Measurements from ENCODE around the gene SMOC2. TPM values are rescaled to one million over a fixed set of nuclear protein-coding genes. Genes with fewer than 3 reads are reported as not detected.
"Not testable (repeated sequence)": the region's sequence is repeated elsewhere in the genome, so short reads cannot be mapped to it uniquely, and the experiment has no call there.

Gene SMOC2
- total and polyA plus RNA-seq, 4 donors, result 203 to 369 (median 266) TPM

GRCh38 chr6:168607272-168608112 is 166.5 kb downstream of the SMOC2 start:
- intact Hi-C loops (cut with DNase I), result no loop called here
- H3K27ac ChIP-seq (ENCODE audit: low read depth in 1 of 2, low read length in 2 of 2), result no peak overlapping the region
- 49 to 62% methylated on average over 15 of the region's 15 CpGs for WGBS, 2 donors
- H3K9me3 ChIP-seq (ENCODE audit: control insufficient read depth, low read length), result no peaks in the 10 kb centered on the region
- H3K4me1 ChIP-seq (ENCODE audit: control insufficient read depth in 1 of 2, insufficient read depth in 2 of 2, low read length in 2 of 2), result no peaks in the 10 kb centered on the region
- H3K27me3 ChIP-seq (ENCODE audit: control insufficient read depth in 1 of 2, insufficient read depth in 2 of 2, low read length in 1 of 2), result no peaks in the 10 kb centered on the region
- ATAC-seq (ENCODE audit: low FRiP score) (no peak), DNase-seq (peak in 1 of 2 donors; percentile 43)
- H3K36me3 ChIP-seq (ENCODE audit: control insufficient read depth in 1 of 2, insufficient read depth in 2 of 2, low read length in 1 of 2), result peaks cover 0 to 2% of the 10 kb centered on the region in 2 donors
- no peak overlapping the region for H3K4me3 ChIP-seq (ENCODE audit: low read length in 2 of 2)

GRCh38 chr6:168608113-168608400 is 167.1 kb downstream of the SMOC2 start:
- intact Hi-C loops (cut with DNase I), result no loop called here
- H3K9me3 ChIP-seq (ENCODE audit: control insufficient read depth, low read length), result no peaks in the 10 kb centered on the region
- no peak for ATAC-seq (ENCODE audit: low FRiP score)
- peaks cover 0 to 2% of the 10 kb centered on the region in 2 donors for H3K36me3 ChIP-seq (ENCODE audit: control insufficient read depth in 1 of 2, insufficient read depth in 2 of 2, low read length in 1 of 2)
- 77 to 86% methylated on average over 10 to 11 of the region's 11 CpGs for WGBS, 2 donors
- DNase-seq, result peak in 1 of 2 donors; percentile 58
- no peak overlapping the region for H3K4me3 ChIP-seq (ENCODE audit: low read length in 2 of 2)
- H3K4me1 ChIP-seq (ENCODE audit: control insufficient read depth in 1 of 2, insufficient read depth in 2 of 2, low read length in 2 of 2), result no peaks in the 10 kb centered on the region
- H3K27ac ChIP-seq (ENCODE audit: low read depth in 1 of 2, low read length in 2 of 2), result no peak overlapping the region
- no peaks in the 10 kb centered on the region for H3K27me3 ChIP-seq (ENCODE audit: control insufficient read depth in 1 of 2, insufficient read depth in 2 of 2, low read length in 1 of 2)

GRCh38 chr6:168609026-168609685 is 168.2 kb downstream of the SMOC2 start:
- Histone ChIP-seq H3K9me3 (ENCODE audit: control insufficient read depth, low read length) (no peaks in the 10 kb centered on the region), H3K4me3 (ENCODE audit: low read length in 2 of 2) (no peak overlapping the region), H3K27ac (ENCODE audit: low read depth in 1 of 2, low read length in 2 of 2) (no peak overlapping the region), H3K36me3 (ENCODE audit: control insufficient read depth in 1 of 2, insufficient read depth in 2 of 2, low read length in 1 of 2) (peaks cover 0 to 2% of the 10 kb centered on the region in 2 donors), H3K4me1 (ENCODE audit: control insufficient read depth in 1 of 2, insufficient read depth in 2 of 2, low read length in 2 of 2) (no peaks in the 10 kb centered on the region), H3K27me3 (ENCODE audit: control insufficient read depth in 1 of 2, insufficient read depth in 2 of 2, low read length in 1 of 2) (no peaks in the 10 kb centered on the region)
- DNase-seq, result no peak
- WGBS, 2 donors, result 79 to 80% methylated on average over 13 of the region's 13 CpGs
- intact Hi-C loops (cut with DNase I), result no loop called here
- ATAC-seq (ENCODE audit: low FRiP score), result no peak

- DNase-seq (peak in 1 of 2 donors; percentile 10), ATAC-seq (ENCODE audit: low FRiP score) (no peak)
- WGBS, 2 donors, result 88 to 89% methylated on average over 9 of the region's 9 CpGs
- Histone ChIP-seq H3K36me3 (ENCODE audit: control insufficient read depth in 1 of 2, insufficient read depth in 2 of 2, low read length in 1 of 2) (peaks cover 0 to 2% of the 10 kb centered on the region in 2 donors), H3K9me3 (ENCODE audit: control insufficient read depth, low read length) (no peaks in the 10 kb centered on the region), H3K27me3 (ENCODE audit: control insufficient read depth in 1 of 2, insufficient read depth in 2 of 2, low read length in 1 of 2) (no peaks in the 10 kb centered on the region), H3K4me1 (ENCODE audit: control insufficient read depth in 1 of 2, insufficient read depth in 2 of 2, low read length in 2 of 2) (no peaks in the 10 kb centered on the region), H3K27ac (ENCODE audit: low read depth in 1 of 2, low read length in 2 of 2) (no peak overlapping the region), H3K4me3 (ENCODE audit: low read length in 2 of 2) (no peak overlapping the region)
- intact Hi-C loops (cut with DNase I), result no loop called here
These were observed 169.0 kb downstream of the SMOC2 start for GRCh38 chr6:168609914-168610490.

- H3K4me1 ChIP-seq (ENCODE audit: control insufficient read depth in 1 of 2, insufficient read depth in 2 of 2, low read length in 2 of 2); H3K9me3 ChIP-seq (ENCODE audit: control insufficient read depth, low read length); H3K36me3 ChIP-seq (ENCODE audit: control insufficient read depth in 1 of 2, insufficient read depth in 2 of 2, low read length in 1 of 2); H3K4me3 ChIP-seq (ENCODE audit: low read length in 2 of 2); intact Hi-C loops (cut with DNase I); H3K27ac ChIP-seq (ENCODE audit: low read depth in 1 of 2, low read length in 2 of 2); ATAC-seq (ENCODE audit: low FRiP score); H3K27me3 ChIP-seq (ENCODE audit: control insufficient read depth in 1 of 2, insufficient read depth in 2 of 2, low read length in 1 of 2): not testable (repeated sequence)
- WGBS, 2 donors, result 85 to 92% methylated on average over 7 to 12 of the region's 12 CpGs
- peak in 1 of 2 donors; percentile 56 for DNase-seq
These were observed 170.0 kb downstream of the SMOC2 start for GRCh38 chr6:168610966-168611365.

GRCh38 chr6:168611691-168612090 is 170.7 kb downstream of the SMOC2 start:
- no peak overlapping the region for H3K27ac ChIP-seq (ENCODE audit: low read depth in 1 of 2, low read length in 2 of 2)
- WGBS, 2 donors, result 91 to 95% methylated on average over 13 to 14 of the region's 14 CpGs
- DNase-seq, result peak in 1 of 2 donors; percentile 68

GRCh38 chr6:168612586-168612985 is 171.6 kb downstream of the SMOC2 start:
- DNase-seq (peak in 1 of 2 donors; percentile 64), ATAC-seq (ENCODE audit: low FRiP score) (no peak)
- H3K36me3 ChIP-seq (ENCODE audit: control insufficient read depth in 1 of 2, insufficient read depth in 2 of 2, low read length in 1 of 2), result peaks cover 0 to 2% of the 10 kb centered on the region in 2 donors
- H3K27ac ChIP-seq (ENCODE audit: low read depth in 1 of 2, low read length in 2 of 2), result no peak overlapping the region
- no peaks in the 10 kb centered on the region for H3K9me3 ChIP-seq (ENCODE audit: control insufficient read depth, low read length)
- WGBS, 2 donors, result 97 to 98% methylated on average over 13 of the region's 13 CpGs
- H3K4me1 ChIP-seq (ENCODE audit: control insufficient read depth in 1 of 2, insufficient read depth in 2 of 2, low read length in 2 of 2), result no peaks in the 10 kb centered on the region
- H3K27me3 ChIP-seq (ENCODE audit: control insufficient read depth in 1 of 2, insufficient read depth in 2 of 2, low read length in 1 of 2), result no peaks in the 10 kb centered on the region
- H3K4me3 ChIP-seq (ENCODE audit: low read length in 2 of 2), result no peak overlapping the region
- intact Hi-C loops (cut with DNase I), result no loop called here

More at GRCh38 chr6:168611691-168612090, 170.7 kb downstream of the SMOC2 start:
- intact Hi-C loops (cut with DNase I), result no loop called here
- Histone ChIP-seq H3K4me1 (ENCODE audit: control insufficient read depth in 1 of 2, insufficient read depth in 2 of 2, low read length in 2 of 2) (no peaks in the 10 kb centered on the region), H3K9me3 (ENCODE audit: control insufficient read depth, low read length) (no peaks in the 10 kb centered on the region), H3K27me3 (ENCODE audit: control insufficient read depth in 1 of 2, insufficient read depth in 2 of 2, low read length in 1 of 2) (no peaks in the 10 kb centered on the region), H3K4me3 (ENCODE audit: low read length in 2 of 2) (no peak overlapping the region), H3K36me3 (ENCODE audit: control insufficient read depth in 1 of 2, insufficient read depth in 2 of 2, low read length in 1 of 2) (peaks cover 0 to 2% of the 10 kb centered on the region in 2 donors)
- no peak for ATAC-seq (ENCODE audit: low FRiP score)

GRCh38 chr6:168615837-168616236 is 174.9 kb downstream of the SMOC2 start:
- H3K27ac ChIP-seq (ENCODE audit: low read depth in 1 of 2, low read length in 2 of 2), result no peak overlapping the region
- WGBS, 2 donors, result 87 to 90% methylated on average over 6 of the region's 6 CpGs

More at GRCh38 chr6:168615837-168616236, 174.9 kb downstream of the SMOC2 start:
- DNase-seq (peak in 1 of 2 donors; percentile 14), ATAC-seq (ENCODE audit: low FRiP score) (no peak)
- Histone ChIP-seq H3K4me3 (ENCODE audit: low read length in 2 of 2) (no peak overlapping the region), H3K9me3 (ENCODE audit: control insufficient read depth, low read length) (no peaks in the 10 kb centered on the region), H3K4me1 (ENCODE audit: control insufficient read depth in 1 of 2, insufficient read depth in 2 of 2, low read length in 2 of 2) (no peaks in the 10 kb centered on the region), H3K27me3 (ENCODE audit: control insufficient read depth in 1 of 2, insufficient read depth in 2 of 2, low read length in 1 of 2) (no peaks in the 10 kb centered on the region), H3K36me3 (ENCODE audit: control insufficient read depth in 1 of 2, insufficient read depth in 2 of 2, low read length in 1 of 2) (peaks cover 0 to 3% of the 10 kb centered on the region in 2 donors)
- intact Hi-C loops (cut with DNase I), result loop anchor here (2.0 kb wide), 1 partner anchor 269 kb away; no protein-coding TSS in a partner anchor
